ENCODE results near the gene GGA1. TPM values are rescaled to one million over a fixed set of nuclear protein-coding genes. Genes with fewer than 3 reads are reported as not detected.
A peak's percentile ranks its signal among the peaks of the same experiment; 100 is the strongest.

Gene GGA1
- total and polyA plus RNA-seq, 3 experiments from 2014 or later, result 34.9 to 74.3 (median 69.1) TPM

- Histone ChIP-seq H3K36me3 (ENCODE audit: insufficient read depth, low read length) (peaks cover 6% of the 10 kb centered on the region), H3K4me1 (ENCODE audit: insufficient read depth, low read length) (peaks cover 58% of the 10 kb centered on the region), H3K27me3 (ENCODE audit: insufficient read depth, low read length, poor library complexity, severe bottlenecking) (no peaks in the 10 kb centered on the region), H3K4me3 (ENCODE audit: low read length) (no peak overlapping the region), H3K9me3 (ENCODE audit: low read length) (no peaks in the 10 kb centered on the region), H3K27ac (ENCODE audit: low read depth, low read length) (peak overlapping the region; percentile 6)
- Mint-ChIP-seq H3K9me3 (no peaks in the 10 kb centered on the region), H3K27me3 (no peaks in the 10 kb centered on the region), H3K27ac (peak overlapping the region; percentile 83 to 96 (median 89)), H3K36me3 (peaks cover 0 to 34% (median 4%) of the 10 kb centered on the region in 3 donors), H3K4me1 (peaks cover 39 to 64% (median 42%) of the 10 kb centered on the region in 3 donors), H3K4me3 (peak overlapping the region in 3 of 7 donors; percentile 11 to 70 (median 24))
- CTCF ChIA-PET, result interaction anchor here (1.0 to 11.2 kb wide), 8 partner anchors 9 to 238 kb away, joined by 3 to 236 read pairs (median 5); partner anchors contain the start of genes GGA1, NOL12, PDXP and SH3BP1
- no peak for DNase-seq
- POLR2A ChIA-PET, result interaction anchor here (0.5 to 2.0 kb wide), 4 partner anchors 16 to 53 kb away, joined by 3 to 9 read pairs (median 6); partner anchors contain the start of gene GGA1
These were observed 16.2 kb downstream of the GGA1 start for GRCh38 chr22:37624876-37625275.

DNA sequence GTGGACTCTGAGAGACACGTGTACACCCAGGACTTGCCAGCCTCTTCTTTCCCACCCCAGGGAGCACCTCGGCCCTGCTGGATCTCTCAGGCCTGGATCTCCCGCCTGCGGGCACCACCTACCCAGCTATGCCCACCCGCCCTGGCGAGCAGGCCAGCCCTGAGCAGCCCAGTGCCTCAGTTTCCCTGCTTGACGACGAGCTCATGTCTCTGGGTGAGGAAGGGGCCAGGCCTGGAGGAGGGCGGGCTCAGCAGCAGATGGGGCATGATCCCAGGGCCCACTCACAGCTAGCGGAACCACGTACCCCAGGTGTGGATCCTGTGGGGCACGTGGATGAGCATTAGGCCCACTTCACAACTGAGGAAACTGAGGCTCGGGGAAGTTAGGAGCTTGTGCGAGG, 17.1 kb downstream of the GGA1 start:
- H3K36me3 ChIP-seq (ENCODE audit: insufficient read depth, low read length), result peaks cover 2% of the 10 kb centered on the region
- no peak overlapping the region for H3K4me3 ChIP-seq (ENCODE audit: low read length)
- no peaks in the 10 kb centered on the region for H3K27me3 ChIP-seq (ENCODE audit: insufficient read depth, low read length, poor library complexity, severe bottlenecking)
- no peak for DNase-seq
- POLR2A ChIA-PET, result interaction anchor here (0.9 to 2.0 kb wide), 5 partner anchors 10 to 52 kb away, joined by 3 to 9 read pairs (median 5); partner anchors contain the start of gene GGA1
- peak overlapping the region in 1 of 7 donors; percentile 70 for H3K4me3 Mint-ChIP-seq
- CTCF ChIA-PET, result interaction anchor here (0.9 to 11.2 kb wide), 10 partner anchors 9 to 237 kb away, joined by 3 to 236 read pairs (median 5); partner anchors contain the start of genes GGA1, NOL12, PDXP and SH3BP1
- peaks cover 39 to 68% (median 42%) of the 10 kb centered on the region in 3 donors for H3K4me1 Mint-ChIP-seq
- no peaks in the 10 kb centered on the region for H3K27me3 Mint-ChIP-seq
- peak overlapping the region; percentile 83 to 95 (median 89) for H3K27ac Mint-ChIP-seq
- H3K36me3 Mint-ChIP-seq, result peaks cover 0 to 28% (median 4%) of the 10 kb centered on the region in 3 donors
- no peaks in the 10 kb centered on the region for H3K9me3 Mint-ChIP-seq
- peaks cover 58% of the 10 kb centered on the region for H3K4me1 ChIP-seq (ENCODE audit: insufficient read depth, low read length)
- no peak overlapping the region for H3K27ac ChIP-seq (ENCODE audit: low read depth, low read length)
- no peaks in the 10 kb centered on the region for H3K9me3 ChIP-seq (ENCODE audit: low read length)

DNA sequence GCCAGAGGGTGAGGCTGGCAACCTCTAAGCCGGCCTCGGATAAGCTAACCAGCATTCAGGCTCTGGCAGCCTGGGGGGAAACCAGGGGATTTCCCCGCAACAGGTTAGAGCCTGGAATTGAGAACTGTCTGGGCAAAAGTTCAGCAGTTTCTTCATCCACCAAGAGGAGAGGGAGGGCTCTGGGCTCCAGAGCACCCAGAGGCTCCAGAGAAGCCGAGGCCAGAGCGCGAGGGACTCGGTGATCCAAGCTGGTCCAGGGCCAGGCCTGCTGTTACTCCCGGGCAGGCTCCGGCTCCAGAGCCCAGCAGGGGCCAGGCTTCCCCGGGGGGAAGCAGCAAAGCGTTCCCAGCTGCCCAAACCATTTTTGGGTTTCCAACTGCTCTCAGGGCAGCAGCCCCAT, 17.5 kb downstream of the GGA1 start:
- DNase-seq, result no peak
- H3K36me3 Mint-ChIP-seq, result peaks cover 0 to 26% (median 4%) of the 10 kb centered on the region in 3 donors
- no peaks in the 10 kb centered on the region for H3K9me3 Mint-ChIP-seq
- ChIA-PET CTCF (interaction anchor here (0.9 to 11.2 kb wide), 11 partner anchors 8 to 237 kb away, joined by 3 to 236 read pairs (median 5); partner anchors contain the start of genes GGA1, NOL12, PDXP and SH3BP1), POLR2A (interaction anchor here (1.0 to 9.6 kb wide), 4 partner anchors 10 to 32 kb away, joined by 3 to 50 read pairs (median 6); partner anchors contain the start of genes GGA1 and PDXP)
- peak overlapping the region in 6 of 8 donors; percentile 23 to 95 (median 86) for H3K27ac Mint-ChIP-seq
- peaks cover 42 to 72% (median 44%) of the 10 kb centered on the region in 3 donors for H3K4me1 Mint-ChIP-seq
- Histone ChIP-seq H3K27me3 (ENCODE audit: insufficient read depth, low read length, poor library complexity, severe bottlenecking) (no peaks in the 10 kb centered on the region), H3K4me3 (ENCODE audit: low read length) (no peak overlapping the region), H3K9me3 (ENCODE audit: low read length) (no peaks in the 10 kb centered on the region), H3K4me1 (ENCODE audit: insufficient read depth, low read length) (peaks cover 61% of the 10 kb centered on the region), H3K36me3 (ENCODE audit: insufficient read depth, low read length) (no peaks in the 10 kb centered on the region), H3K27ac (ENCODE audit: low read depth, low read length) (no peak overlapping the region)
- peak overlapping the region in 2 of 7 donors; percentile 65 to 72 for H3K4me3 Mint-ChIP-seq
- no peaks in the 10 kb centered on the region for H3K27me3 Mint-ChIP-seq

DNA sequence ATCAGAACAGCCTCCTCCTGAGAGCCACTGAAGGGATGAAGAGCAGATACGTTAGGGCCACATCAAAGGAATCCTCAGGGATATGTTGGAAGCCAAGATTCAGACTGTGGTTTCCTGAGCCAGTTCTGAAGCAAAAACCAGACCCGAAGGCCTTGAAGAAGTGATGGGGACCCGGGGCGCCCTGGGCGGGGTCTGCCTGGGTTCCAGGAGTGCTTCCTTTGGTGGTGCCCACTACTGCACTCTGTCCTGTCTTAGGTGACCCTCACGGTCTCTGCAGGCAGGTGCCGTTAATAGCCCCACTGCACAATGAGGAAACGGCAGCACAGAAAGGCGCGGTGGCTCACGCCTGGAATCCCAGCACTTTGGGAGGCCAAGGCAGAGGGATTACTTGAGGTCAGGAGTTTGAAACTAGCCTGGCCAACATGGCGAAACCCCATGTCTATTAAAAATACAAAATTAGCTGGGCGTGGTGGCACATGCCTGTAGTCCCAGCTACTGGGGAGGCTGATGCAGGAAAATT, 18.0 kb downstream of the GGA1 start:
- Histone ChIP-seq H3K4me3 (ENCODE audit: low read length) (peak overlapping the region; percentile 53), H3K4me1 (ENCODE audit: insufficient read depth, low read length) (peaks cover 65% of the 10 kb centered on the region), H3K9me3 (ENCODE audit: low read length) (no peaks in the 10 kb centered on the region), H3K27me3 (ENCODE audit: insufficient read depth, low read length, poor library complexity, severe bottlenecking) (no peaks in the 10 kb centered on the region), H3K36me3 (ENCODE audit: insufficient read depth, low read length) (no peaks in the 10 kb centered on the region), H3K27ac (ENCODE audit: low read depth, low read length) (no peak overlapping the region)
- ChIA-PET CTCF (interaction anchor here (0.9 to 11.2 kb wide), 12 partner anchors 8 to 237 kb away, joined by 3 to 236 read pairs (median 6); partner anchors contain the start of genes GGA1, LGALS1, PDXP and SH3BP1), POLR2A (interaction anchor here (1.0 to 9.6 kb wide), 9 partner anchors 9 to 49 kb away, joined by 3 to 50 read pairs (median 6); partner anchors contain the start of genes GGA1, LGALS1, PDXP and SH3BP1)
- peaks cover 45 to 76% (median 48%) of the 10 kb centered on the region in 3 donors for H3K4me1 Mint-ChIP-seq
- no peaks in the 10 kb centered on the region for H3K27me3 Mint-ChIP-seq
- DNase-seq, result no peak
- H3K36me3 Mint-ChIP-seq, result peaks cover 0 to 26% (median 4%) of the 10 kb centered on the region in 3 donors
- peak overlapping the region in 6 of 7 donors; percentile 58 to 84 (median 70) for H3K4me3 Mint-ChIP-seq
- no peaks in the 10 kb centered on the region for H3K9me3 Mint-ChIP-seq
- H3K27ac Mint-ChIP-seq, result peak overlapping the region; percentile 79 to 95 (median 88)

DNA sequence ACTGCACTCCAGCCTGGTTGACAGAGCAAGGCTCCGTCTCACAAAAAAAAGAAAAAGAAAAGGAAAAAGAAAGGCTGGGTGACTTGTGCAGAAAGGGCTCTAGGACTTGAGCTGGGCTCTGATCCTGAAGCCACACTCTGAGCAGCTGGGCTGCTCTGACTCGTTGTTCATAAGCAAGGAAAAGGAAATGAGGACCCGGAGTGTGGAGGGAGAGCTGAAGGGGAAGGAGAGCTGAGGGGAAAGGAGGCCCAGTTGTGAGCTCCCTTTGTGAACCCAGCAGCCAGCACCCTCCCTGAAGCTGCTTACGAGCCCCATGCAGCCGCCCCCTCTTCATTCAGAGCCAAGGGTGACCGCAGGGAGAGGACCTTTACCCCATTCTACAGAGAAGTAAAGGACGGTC, 18.5 kb downstream of the GGA1 start:
- no peaks in the 10 kb centered on the region for H3K36me3 ChIP-seq (ENCODE audit: insufficient read depth, low read length)
- H3K4me3 Mint-ChIP-seq, result peak overlapping the region; percentile 58 to 84 (median 69)
- peak in 1 of 5 donors; percentile 14 for DNase-seq
- CTCF ChIA-PET, result interaction anchor here (0.6 to 11.2 kb wide), 10 partner anchors 7 to 60 kb away, joined by 3 to 236 read pairs (median 6); partner anchors contain the start of genes GGA1, LGALS1, PDXP and SH3BP1
- peak overlapping the region; percentile 53 for H3K4me3 ChIP-seq (ENCODE audit: low read length)
- H3K27me3 Mint-ChIP-seq, result no peaks in the 10 kb centered on the region
- H3K27me3 ChIP-seq (ENCODE audit: insufficient read depth, low read length, poor library complexity, severe bottlenecking), result no peaks in the 10 kb centered on the region
- no peaks in the 10 kb centered on the region for H3K9me3 ChIP-seq (ENCODE audit: low read length)
- H3K9me3 Mint-ChIP-seq, result no peaks in the 10 kb centered on the region
- peak overlapping the region; percentile 79 to 95 (median 88) for H3K27ac Mint-ChIP-seq
- H3K4me1 Mint-ChIP-seq, result peaks cover 50 to 82% (median 53%) of the 10 kb centered on the region in 3 donors
- H3K27ac ChIP-seq (ENCODE audit: low read depth, low read length), result peak overlapping the region; percentile 38
- POLR2A ChIA-PET, result interaction anchor here (0.7 to 9.6 kb wide), 9 partner anchors 9 to 49 kb away, joined by 3 to 50 read pairs (median 4); partner anchors contain the start of genes GGA1, LGALS1, PDXP and SH3BP1
- H3K36me3 Mint-ChIP-seq, result peaks cover 0 to 27% (median 4%) of the 10 kb centered on the region in 3 donors
- H3K4me1 ChIP-seq (ENCODE audit: insufficient read depth, low read length), result peaks cover 68% of the 10 kb centered on the region

GRCh38 chr22:37627545-37627944, 18.9 kb downstream of the GGA1 start:
- peaks cover 50 to 86% (median 56%) of the 10 kb centered on the region in 3 donors for H3K4me1 Mint-ChIP-seq
- no peaks in the 10 kb centered on the region for H3K27me3 ChIP-seq (ENCODE audit: insufficient read depth, low read length, poor library complexity, severe bottlenecking)

GRCh38 chr22:37628830-37629229, 20.2 kb downstream of the GGA1 start:
- no peak overlapping the region for H3K27ac ChIP-seq (ENCODE audit: low read depth, low read length)
- POLR2A ChIA-PET, result interaction anchor here (0.6 to 9.6 kb wide), 4 partner anchors 10 to 638 kb away, joined by 3 to 50 read pairs (median 17); partner anchors contain the start of genes PDXP and SH3BP1

More at GRCh38 chr22:37627545-37627944, 18.9 kb downstream of the GGA1 start:
- CTCF ChIA-PET, result interaction anchor here (0.6 to 11.2 kb wide), 10 partner anchors 7 to 59 kb away, joined by 3 to 236 read pairs (median 6); partner anchors contain the start of genes GGA1, LGALS1, PDXP and SH3BP1
- POLR2A ChIA-PET, result interaction anchor here (0.7 to 9.6 kb wide), 9 partner anchors 8 to 48 kb away, joined by 3 to 50 read pairs (median 4); partner anchors contain the start of genes GGA1, LGALS1, PDXP and SH3BP1
- H3K27me3 Mint-ChIP-seq, result no peaks in the 10 kb centered on the region
- peak overlapping the region; percentile 77 to 95 (median 85) for H3K27ac Mint-ChIP-seq
- Histone ChIP-seq H3K27ac (ENCODE audit: low read depth, low read length) (peak overlapping the region; percentile 38), H3K4me3 (ENCODE audit: low read length) (peak overlapping the region; percentile 53), H3K9me3 (ENCODE audit: low read length) (no peaks in the 10 kb centered on the region), H3K36me3 (ENCODE audit: insufficient read depth, low read length) (no peaks in the 10 kb centered on the region), H3K4me1 (ENCODE audit: insufficient read depth, low read length) (peaks cover 73% of the 10 kb centered on the region)
- peak overlapping the region; percentile 58 to 84 (median 69) for H3K4me3 Mint-ChIP-seq
- peaks cover 0 to 24% (median 4%) of the 10 kb centered on the region in 3 donors for H3K36me3 Mint-ChIP-seq
- H3K9me3 Mint-ChIP-seq, result no peaks in the 10 kb centered on the region
- DNase-seq, result peak; percentile 38 to 75 (median 65)

More at GRCh38 chr22:37628830-37629229, 20.2 kb downstream of the GGA1 start:
- peaks cover 0 to 18% (median 2%) of the 10 kb centered on the region in 3 donors for H3K36me3 Mint-ChIP-seq
- no peaks in the 10 kb centered on the region for H3K27me3 ChIP-seq (ENCODE audit: insufficient read depth, low read length, poor library complexity, severe bottlenecking)
- H3K4me3 ChIP-seq (ENCODE audit: low read length), result no peak overlapping the region
- CTCF ChIA-PET, result interaction anchor here (1.1 to 11.2 kb wide), 3 partner anchors 12 to 48 kb away, joined by 4 to 236 read pairs (median 22); partner anchors contain the start of genes GGA1 and SH3BP1
- no peaks in the 10 kb centered on the region for H3K36me3 ChIP-seq (ENCODE audit: insufficient read depth, low read length)
- H3K9me3 ChIP-seq (ENCODE audit: low read length), result no peaks in the 10 kb centered on the region
- H3K9me3 Mint-ChIP-seq, result no peaks in the 10 kb centered on the region
- H3K4me3 Mint-ChIP-seq, result peak overlapping the region in 1 of 7 donors; percentile 82
- H3K27ac Mint-ChIP-seq, result peak overlapping the region; percentile 82 to 95 (median 85)
- peaks cover 56 to 92% (median 60%) of the 10 kb centered on the region in 3 donors for H3K4me1 Mint-ChIP-seq
- peaks cover 78% of the 10 kb centered on the region for H3K4me1 ChIP-seq (ENCODE audit: insufficient read depth, low read length)
- DNase-seq, result no peak
- H3K27me3 Mint-ChIP-seq, result no peaks in the 10 kb centered on the region
